ENCODE results near the gene BCORL1.

Gene BCORL1

GRCh38 chrX:129953881-129954280 is 28.6 kb upstream of the BCORL1 start:
- Histone ChIP-seq H3K4me3 (ENCODE audit: insufficient read depth, low read depth, low read length, poor library complexity, severe bottlenecking) (no peak overlapping the region), H3K27ac (ENCODE audit: insufficient read depth, low read length, poor library complexity, severe bottlenecking) (no peak overlapping the region), H3K4me1 (ENCODE audit: control insufficient read depth, insufficient read depth, low read length, poor library complexity, severe bottlenecking) (peaks cover 3% of the 10 kb centered on the region), H3K27me3 (replicated peaks; ENCODE audit: control insufficient read depth, insufficient read depth, low read length, poor library complexity, severe bottlenecking) (no peaks in the 10 kb centered on the region), H3K9me3 (ENCODE audit: control insufficient read depth, low read length) (no peaks in the 10 kb centered on the region), H3K36me3 (ENCODE audit: control insufficient read depth, insufficient read depth, low read length) (no peaks in the 10 kb centered on the region)
- no peak for DNase-seq

- DNase-seq, result no peak
- Histone ChIP-seq H3K9me3 (ENCODE audit: control insufficient read depth, low read length) (no peaks in the 10 kb centered on the region), H3K27me3 (replicated peaks; ENCODE audit: control insufficient read depth, insufficient read depth, low read length, poor library complexity, severe bottlenecking) (no peaks in the 10 kb centered on the region)
Measured at GRCh38 chrX:129954804-129955203, 27.6 kb upstream of the BCORL1 start.

DNA sequence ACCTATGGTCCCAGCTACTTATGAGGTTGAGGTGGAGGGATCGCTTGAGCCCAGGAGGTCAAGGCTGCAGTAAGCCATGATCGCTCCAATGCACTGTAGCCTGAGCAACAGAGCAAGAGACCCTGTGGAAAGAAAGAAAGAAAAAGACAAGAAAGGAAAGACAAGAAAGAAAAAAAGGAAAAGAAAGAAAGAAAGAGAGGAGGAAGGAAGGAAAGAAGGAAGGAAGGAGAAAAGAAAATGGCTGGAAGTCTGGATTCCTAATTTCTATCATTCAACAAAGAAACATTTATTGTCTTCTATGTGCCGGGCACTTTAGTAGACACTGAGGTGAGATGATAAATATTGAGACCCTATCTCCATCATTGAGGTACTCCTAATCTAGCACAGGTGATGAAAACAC is 26.8 kb upstream of the BCORL1 start:
- Histone ChIP-seq H3K4me3 (ENCODE audit: insufficient read depth, low read depth, low read length, poor library complexity, severe bottlenecking) (no peak overlapping the region), H3K27ac (ENCODE audit: insufficient read depth, low read length, poor library complexity, severe bottlenecking) (no peak overlapping the region), H3K36me3 (ENCODE audit: control insufficient read depth, insufficient read depth, low read length) (no peaks in the 10 kb centered on the region), H3K27me3 (replicated peaks; ENCODE audit: control insufficient read depth, insufficient read depth, low read length, poor library complexity, severe bottlenecking) (no peaks in the 10 kb centered on the region), H3K9me3 (ENCODE audit: control insufficient read depth, low read length) (no peaks in the 10 kb centered on the region), H3K4me1 (ENCODE audit: control insufficient read depth, insufficient read depth, low read length, poor library complexity, severe bottlenecking) (peaks cover 3% of the 10 kb centered on the region)
- no peak for DNase-seq

More at GRCh38 chrX:129954804-129955203, 27.6 kb upstream of the BCORL1 start:
- no peaks in the 10 kb centered on the region for H3K36me3 ChIP-seq (ENCODE audit: control insufficient read depth, insufficient read depth, low read length)
- H3K4me3 ChIP-seq (ENCODE audit: insufficient read depth, low read depth, low read length, poor library complexity, severe bottlenecking), result no peak overlapping the region
- H3K4me1 ChIP-seq (ENCODE audit: control insufficient read depth, insufficient read depth, low read length, poor library complexity, severe bottlenecking), result peaks cover 3% of the 10 kb centered on the region
- H3K27ac ChIP-seq (ENCODE audit: insufficient read depth, low read length, poor library complexity, severe bottlenecking), result no peak overlapping the region

DNA sequence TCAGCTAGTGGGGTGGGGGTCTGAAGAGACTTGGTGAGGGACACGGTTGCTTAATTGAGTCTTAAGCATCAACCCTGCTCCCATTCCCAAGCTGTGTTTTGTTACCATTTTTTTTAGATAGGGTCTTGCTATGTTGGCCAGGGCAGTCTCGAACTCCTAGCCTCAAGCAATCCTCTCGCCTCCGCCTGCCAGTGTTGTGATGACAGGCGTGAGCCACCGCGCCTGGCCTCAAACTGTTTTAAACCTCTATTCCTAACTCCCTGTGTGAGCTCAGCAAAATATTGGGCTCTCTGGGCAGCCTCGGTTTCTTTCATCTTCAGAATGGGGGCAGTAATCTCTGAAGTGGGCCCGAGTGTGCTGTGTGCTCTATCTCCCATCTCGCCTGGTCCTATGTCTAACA is 26.3 kb upstream of the BCORL1 start:
- Histone ChIP-seq H3K27me3 (replicated peaks; ENCODE audit: control insufficient read depth, insufficient read depth, low read length, poor library complexity, severe bottlenecking) (no peaks in the 10 kb centered on the region), H3K27ac (ENCODE audit: insufficient read depth, low read length, poor library complexity, severe bottlenecking) (no peak overlapping the region), H3K9me3 (ENCODE audit: control insufficient read depth, low read length) (no peaks in the 10 kb centered on the region), H3K4me1 (ENCODE audit: control insufficient read depth, insufficient read depth, low read length, poor library complexity, severe bottlenecking) (peaks cover 3% of the 10 kb centered on the region), H3K36me3 (ENCODE audit: control insufficient read depth, insufficient read depth, low read length) (no peaks in the 10 kb centered on the region), H3K4me3 (ENCODE audit: insufficient read depth, low read depth, low read length, poor library complexity, severe bottlenecking) (no peak overlapping the region)
- no peak for DNase-seq

- H3K36me3 ChIP-seq (ENCODE audit: control insufficient read depth, insufficient read depth, low read length), result no peaks in the 10 kb centered on the region
- H3K4me3 ChIP-seq (ENCODE audit: insufficient read depth, low read depth, low read length, poor library complexity, severe bottlenecking), result peak overlapping the region; percentile 46
- no peak for DNase-seq
- H3K9me3 ChIP-seq (ENCODE audit: control insufficient read depth, low read length), result no peaks in the 10 kb centered on the region
- H3K27me3 ChIP-seq (replicated peaks; ENCODE audit: control insufficient read depth, insufficient read depth, low read length, poor library complexity, severe bottlenecking), result no peaks in the 10 kb centered on the region
- no peak overlapping the region for H3K27ac ChIP-seq (ENCODE audit: insufficient read depth, low read length, poor library complexity, severe bottlenecking)
- H3K4me1 ChIP-seq (ENCODE audit: control insufficient read depth, insufficient read depth, low read length, poor library complexity, severe bottlenecking), result peaks cover 7% of the 10 kb centered on the region
Measured at GRCh38 chrX:129956765-129957164, 25.7 kb upstream of the BCORL1 start.

DNA sequence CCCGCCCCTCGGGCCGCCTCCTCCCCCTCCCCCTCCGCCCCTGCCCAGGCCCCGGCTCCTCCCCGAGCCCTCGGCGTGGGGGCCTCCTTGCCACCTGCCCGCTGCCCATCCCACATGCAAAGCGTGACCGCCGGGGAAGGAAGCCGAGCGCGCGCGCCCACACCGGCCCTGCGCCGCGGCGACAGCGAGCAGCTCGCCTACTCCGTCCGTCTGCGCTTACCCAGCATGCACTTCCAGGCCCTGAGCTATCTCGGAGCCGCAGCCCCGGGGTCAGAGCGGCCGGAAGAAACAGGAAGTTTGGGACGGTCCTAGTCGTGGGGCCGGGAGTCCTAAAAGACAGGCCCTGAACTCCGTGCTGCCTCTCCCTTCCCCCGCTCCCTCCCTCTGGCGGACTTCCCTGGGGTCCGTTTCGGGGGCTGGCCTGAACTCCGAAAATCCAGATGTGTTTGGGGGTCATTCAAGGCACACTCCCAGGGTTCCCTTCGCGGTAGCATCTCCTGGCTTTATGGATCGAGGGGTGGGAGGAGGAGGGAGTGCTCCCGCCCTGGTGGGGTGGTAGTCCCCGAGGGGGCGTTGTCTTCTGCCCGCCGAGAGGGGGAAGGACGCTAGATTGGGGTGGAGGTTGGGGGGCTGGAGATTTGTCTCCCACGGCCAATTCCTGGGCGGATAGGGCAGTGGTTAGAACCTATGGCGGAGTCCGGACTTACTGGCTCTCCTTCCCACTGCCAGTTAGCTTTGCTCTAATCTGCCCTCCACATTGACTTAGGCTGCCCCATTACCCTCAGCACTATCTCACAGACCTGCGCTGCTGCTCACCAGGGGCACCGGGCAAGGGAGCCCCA is 25.0 kb upstream of the BCORL1 start:
- no peak for DNase-seq
- Histone ChIP-seq H3K4me1 (ENCODE audit: control insufficient read depth, insufficient read depth, low read length, poor library complexity, severe bottlenecking) (peaks cover 7% of the 10 kb centered on the region), H3K9me3 (ENCODE audit: control insufficient read depth, low read length) (no peaks in the 10 kb centered on the region), H3K36me3 (ENCODE audit: control insufficient read depth, insufficient read depth, low read length) (no peaks in the 10 kb centered on the region), H3K27ac (ENCODE audit: insufficient read depth, low read length, poor library complexity, severe bottlenecking) (no peak overlapping the region), H3K27me3 (replicated peaks; ENCODE audit: control insufficient read depth, insufficient read depth, low read length, poor library complexity, severe bottlenecking) (no peaks in the 10 kb centered on the region), H3K4me3 (ENCODE audit: insufficient read depth, low read depth, low read length, poor library complexity, severe bottlenecking) (peak overlapping the region; percentile 46)

DNA sequence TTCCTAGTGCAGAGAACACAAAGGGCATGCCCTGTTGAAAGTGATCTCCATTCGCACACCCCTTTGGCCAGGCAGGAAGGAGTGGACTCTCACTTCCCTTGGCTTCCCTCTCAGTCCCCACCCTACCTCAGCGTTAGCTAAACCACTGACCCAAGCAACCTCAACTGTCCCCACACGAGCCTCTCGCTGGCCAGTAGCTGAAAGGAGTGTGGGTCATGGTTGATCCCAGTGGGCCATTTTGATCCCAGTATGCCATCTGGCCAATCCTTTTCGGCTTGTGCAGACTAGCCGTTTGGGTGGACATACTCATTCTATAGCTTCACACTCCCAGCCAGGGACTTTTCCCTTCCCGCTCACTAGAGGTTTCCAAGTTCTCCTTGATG is 24.4 kb upstream of the BCORL1 start:
- Histone ChIP-seq H3K36me3 (ENCODE audit: control insufficient read depth, insufficient read depth, low read length) (no peaks in the 10 kb centered on the region), H3K4me3 (ENCODE audit: insufficient read depth, low read depth, low read length, poor library complexity, severe bottlenecking) (no peak overlapping the region)

GRCh38 chrX:129958814-129959492 is 23.5 kb upstream of the BCORL1 start:
- H3K9me3 ChIP-seq (ENCODE audit: control insufficient read depth, low read length), result no peaks in the 10 kb centered on the region
- H3K4me1 ChIP-seq (ENCODE audit: control insufficient read depth, insufficient read depth, low read length, poor library complexity, severe bottlenecking), result peaks cover 7% of the 10 kb centered on the region
- H3K27me3 ChIP-seq (replicated peaks; ENCODE audit: control insufficient read depth, insufficient read depth, low read length, poor library complexity, severe bottlenecking), result no peaks in the 10 kb centered on the region
- no peak for DNase-seq
- H3K36me3 ChIP-seq (ENCODE audit: control insufficient read depth, insufficient read depth, low read length), result no peaks in the 10 kb centered on the region
- no peak overlapping the region for H3K4me3 ChIP-seq (ENCODE audit: insufficient read depth, low read depth, low read length, poor library complexity, severe bottlenecking)
- H3K27ac ChIP-seq (ENCODE audit: insufficient read depth, low read length, poor library complexity, severe bottlenecking), result no peak overlapping the region

More for the DNA sequence above, 24.4 kb upstream of the BCORL1 start:
- Histone ChIP-seq H3K27ac (ENCODE audit: insufficient read depth, low read length, poor library complexity, severe bottlenecking) (no peak overlapping the region), H3K4me1 (ENCODE audit: control insufficient read depth, insufficient read depth, low read length, poor library complexity, severe bottlenecking) (peaks cover 7% of the 10 kb centered on the region), H3K9me3 (ENCODE audit: control insufficient read depth, low read length) (no peaks in the 10 kb centered on the region), H3K27me3 (replicated peaks; ENCODE audit: control insufficient read depth, insufficient read depth, low read length, poor library complexity, severe bottlenecking) (no peaks in the 10 kb centered on the region)
- DNase-seq, result no peak

DNA sequence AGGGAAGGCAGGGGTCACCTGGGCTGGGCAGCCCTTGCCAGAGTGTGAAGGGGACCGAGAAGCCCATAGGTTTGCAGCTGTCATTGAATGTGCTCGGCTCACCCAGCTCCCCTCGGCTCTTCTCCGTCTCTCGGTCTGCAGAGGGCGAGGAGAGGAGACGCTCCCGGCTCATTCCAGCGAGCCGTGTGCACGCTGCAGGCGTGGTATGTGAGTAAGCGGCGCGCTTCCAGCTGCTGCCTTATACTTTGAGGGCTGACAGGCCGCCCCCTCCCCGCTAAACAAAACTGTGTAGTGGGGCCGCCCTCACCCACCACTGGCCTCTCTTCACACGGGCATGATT is 23.0 kb upstream of the BCORL1 start:
- no peaks in the 10 kb centered on the region for H3K27me3 ChIP-seq (replicated peaks; ENCODE audit: control insufficient read depth, insufficient read depth, low read length, poor library complexity, severe bottlenecking)
- no peak overlapping the region for H3K4me3 ChIP-seq (ENCODE audit: insufficient read depth, low read depth, low read length, poor library complexity, severe bottlenecking)
- no peak for DNase-seq
- no peak overlapping the region for H3K27ac ChIP-seq (ENCODE audit: insufficient read depth, low read length, poor library complexity, severe bottlenecking)
- H3K9me3 ChIP-seq (ENCODE audit: control insufficient read depth, low read length), result no peaks in the 10 kb centered on the region
- H3K36me3 ChIP-seq (ENCODE audit: control insufficient read depth, insufficient read depth, low read length), result no peaks in the 10 kb centered on the region
- H3K4me1 ChIP-seq (ENCODE audit: control insufficient read depth, insufficient read depth, low read length, poor library complexity, severe bottlenecking), result peaks cover 7% of the 10 kb centered on the region
